Sciatic nerve (tissue), 2 donors: ENCODE data around the gene FUOM. TPM values are rescaled to one million over a fixed set of nuclear protein-coding genes. Genes with fewer than 3 reads are reported as not detected.
"Not testable (repeated sequence)": the region's sequence is repeated elsewhere in the genome, so short reads cannot be mapped to it uniquely, and the experiment has no call there.

Experiments used
- ATAC-seq: fragments of 200-7000 bp; cut with Tn5 transposase; one replicate; pipeline ENCODE4 v1.9.1; 2020; ENCODE audit warnings: mild to moderate bottlenecking, moderate library complexity
- DNase-seq: peaks from one replicate; pipeline ENCODE4 v3.0.0-alpha.2; 2020; ENCODE audit warnings: low spot score
- intact Hi-C: fragments of 100-400 bp; cut with DNase I; formaldehyde crosslinking; loops from one replicate; pipeline ENCODE4 v1.14.2; 2022
- total RNA-seq: library from RNA; stranded (reverse); fragmentation: NEBNext Ultra II Directional; extraction: Animal tissue kit (Norgen Biotek cat#: 25700); gene quantifications from one replicate; pipeline ENCODE4 v1.2.1, GENCODE V29; 2021
- donor health status: DM: no; HTN: no; CAD: no.
- donor health status: DM: no; HTN: no; CAD: no.

The FUOM gene
- total RNA-seq, 1 donor from 2014 or later: 35.2 TPM

DNA sequence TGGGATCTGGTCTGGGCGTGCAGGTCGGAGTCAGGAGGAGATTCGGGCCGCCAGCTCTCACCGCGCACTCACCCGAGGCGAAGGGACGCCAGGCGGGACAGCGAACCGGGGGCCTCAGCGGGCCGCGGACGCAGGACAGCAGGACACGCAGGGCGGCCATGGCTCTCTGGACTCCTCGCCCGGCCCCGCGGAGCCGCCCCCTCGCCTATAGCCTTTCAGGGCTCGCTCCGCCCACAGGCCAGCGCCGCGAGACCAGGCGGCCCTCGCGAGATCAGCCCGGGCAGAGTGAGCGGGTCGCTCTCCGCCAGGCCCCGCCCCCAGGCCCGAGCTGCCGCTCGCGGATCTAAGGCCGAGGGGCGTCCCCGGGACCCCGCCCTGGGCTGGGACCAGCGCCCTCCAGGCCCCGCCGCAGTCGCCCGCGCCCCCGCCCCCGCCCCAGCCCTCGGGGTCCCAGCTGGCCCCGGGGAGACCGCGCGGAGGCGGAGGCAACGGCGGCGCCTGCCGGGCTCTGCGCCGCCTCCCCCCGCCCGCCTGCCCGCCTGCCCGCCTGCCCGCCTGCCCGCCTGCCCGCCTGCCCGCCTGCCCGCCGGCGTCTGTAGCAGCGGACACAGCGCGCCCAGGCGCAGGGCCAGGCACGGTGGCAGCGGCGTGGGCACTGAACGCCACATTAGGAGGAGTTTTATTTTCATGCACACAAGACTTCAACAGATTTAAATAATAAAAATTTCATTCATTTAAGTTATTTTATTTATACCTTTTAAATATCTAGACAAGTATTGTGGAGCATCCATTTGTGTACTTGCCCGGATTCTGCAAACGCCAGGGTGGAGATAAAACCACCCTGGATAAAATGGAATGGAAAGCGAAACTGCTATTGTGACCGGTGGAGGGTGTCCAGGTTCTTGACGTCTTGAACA lies 15.6 kb upstream of the FUOM start, which contains the start of gene ECHS1:
TSS of gene ECHS1 (minus strand) at position 181 of the 917 bp plus-strand sequence. CDS start at position 160, 21 bp downstream.
- intact Hi-C loops: no loop called here
- DNase-seq: peak; percentile 98
- ATAC-seq: peak; percentile 98

- DNase-seq (peak; percentile 68), ATAC-seq (peak; percentile 2)
- intact Hi-C loops: no loop called here
These were observed 14.7 kb upstream of the FUOM start for GRCh38 chr10:133372507-133372906.

GRCh38 chr10:133370030-133370786 lies 12.4 kb upstream of the FUOM start:
- ATAC-seq (no peak), DNase-seq (no peak)
- intact Hi-C loops: no loop called here

DNA sequence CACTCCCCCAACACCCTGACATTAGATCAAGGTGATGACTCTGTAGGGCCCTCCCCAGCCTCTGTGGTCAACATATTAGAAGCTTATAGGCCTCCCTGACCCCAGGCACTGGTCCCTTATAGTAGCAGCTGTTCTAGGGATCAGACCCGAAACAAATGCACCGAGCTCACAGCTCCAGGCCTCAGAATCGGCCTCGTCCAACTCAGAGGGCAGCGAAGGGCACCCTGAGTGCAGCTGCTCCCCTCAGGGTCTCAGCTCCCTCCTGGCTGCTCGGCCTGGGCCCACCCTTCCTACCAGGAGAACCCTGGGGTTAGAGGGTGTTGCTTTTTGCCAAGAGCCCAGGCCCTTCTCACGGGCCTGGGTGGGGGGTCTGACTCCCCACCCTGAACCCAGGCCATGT lies 10.3 kb upstream of the FUOM start:
- intact Hi-C loops: no loop called here
- ATAC-seq: no peak
- DNase-seq: no peak

- ATAC-seq, DNase-seq, intact Hi-C loops: not testable (repeated sequence)
These were observed 9.6 kb upstream of the FUOM start for GRCh38 chr10:133367461-133367860.

DNA sequence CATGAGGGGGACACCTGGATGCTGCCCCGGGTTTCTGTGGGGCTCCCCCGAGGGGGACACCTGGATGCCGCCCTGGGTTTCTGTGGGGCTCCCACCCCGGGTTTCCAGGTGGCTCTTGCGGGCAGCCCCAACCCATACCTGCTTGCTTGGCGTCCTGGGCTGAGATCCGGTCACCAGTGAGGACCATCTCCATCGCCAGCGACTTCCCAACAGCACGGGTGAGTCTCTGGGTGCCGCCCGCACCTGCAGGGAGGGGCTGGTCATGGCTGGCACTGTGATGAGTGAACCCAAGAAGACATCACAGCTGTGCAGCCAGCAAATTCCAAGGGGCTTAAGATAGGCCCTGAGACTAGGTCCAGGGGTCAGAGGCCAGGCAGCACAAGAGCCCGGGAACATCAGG lies 8.9 kb upstream of the FUOM start:
- ATAC-seq (no peak), DNase-seq (no peak)
- intact Hi-C loops: no loop called here

GRCh38 chr10:133366130-133366478 lies 8.3 kb upstream of the FUOM start:
- no peak for DNase-seq
- ATAC-seq: no peak
- intact Hi-C loops: no loop called here

GRCh38 chr10:133365461-133366129 lies 7.8 kb upstream of the FUOM start:
- no peak for ATAC-seq
- intact Hi-C loops: no loop called here
- DNase-seq: no peak

DNA sequence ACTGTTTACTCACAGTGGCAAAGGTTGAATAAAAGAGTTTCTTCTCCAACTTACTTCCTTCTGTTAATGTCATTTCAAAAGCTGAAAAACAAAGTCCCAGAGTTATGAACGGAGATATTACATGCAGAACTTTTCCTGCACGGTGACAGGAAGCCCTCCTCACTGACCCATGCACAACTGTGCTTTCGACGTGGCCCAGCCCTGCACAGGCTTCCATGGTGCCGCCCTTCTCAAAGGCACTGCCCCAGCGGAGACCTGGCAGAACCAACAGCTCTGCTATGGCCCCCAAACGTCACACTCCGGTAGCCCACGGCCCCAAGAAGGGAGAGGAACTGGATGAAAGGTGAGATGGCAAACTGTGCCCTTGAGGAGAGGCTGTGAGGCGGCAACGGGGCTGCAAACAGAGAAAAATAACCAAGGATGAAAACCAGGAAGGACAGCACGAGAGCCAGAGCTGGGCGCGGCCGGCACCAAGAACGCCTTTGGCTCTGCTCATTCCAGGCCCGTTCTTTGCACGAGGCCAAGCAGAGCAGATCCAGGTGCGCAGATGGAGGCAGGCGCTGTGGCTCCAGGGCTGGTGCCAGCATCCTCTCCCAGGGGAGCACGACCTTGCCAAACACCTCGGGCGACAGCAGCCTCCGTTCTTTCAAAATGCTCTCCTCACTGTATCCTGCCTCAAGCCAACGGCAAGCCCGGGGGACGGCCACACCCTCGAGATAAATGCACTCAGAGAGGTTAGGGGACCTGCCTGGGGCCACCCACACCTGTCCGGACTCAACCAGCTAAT lies 7.0 kb upstream of the FUOM start:
- intact Hi-C loops: no loop called here
- no peak for ATAC-seq
- no peak for DNase-seq

DNA sequence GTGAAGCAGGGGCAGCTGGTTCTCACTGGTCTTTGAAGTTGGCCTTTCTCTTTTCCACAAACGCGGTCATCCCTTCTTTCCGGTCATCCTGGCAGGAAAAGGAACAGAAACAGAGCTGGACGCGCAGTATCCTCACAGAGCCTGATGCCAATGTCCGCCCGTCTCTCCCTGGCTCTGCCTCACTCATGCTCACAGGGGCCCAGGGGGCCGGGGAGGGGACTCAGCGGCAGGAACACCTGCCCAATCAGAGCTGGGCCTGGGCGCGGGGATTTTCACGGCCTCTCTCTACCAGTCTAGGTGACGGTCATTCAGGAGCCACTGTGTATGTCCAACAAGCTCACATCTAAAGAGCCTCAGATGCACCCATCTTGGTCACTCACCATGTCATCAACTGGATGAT lies 5.0 kb upstream of the FUOM start:
- intact Hi-C loops: no loop called here
- DNase-seq: no peak
- ATAC-seq: no peak

DNA sequence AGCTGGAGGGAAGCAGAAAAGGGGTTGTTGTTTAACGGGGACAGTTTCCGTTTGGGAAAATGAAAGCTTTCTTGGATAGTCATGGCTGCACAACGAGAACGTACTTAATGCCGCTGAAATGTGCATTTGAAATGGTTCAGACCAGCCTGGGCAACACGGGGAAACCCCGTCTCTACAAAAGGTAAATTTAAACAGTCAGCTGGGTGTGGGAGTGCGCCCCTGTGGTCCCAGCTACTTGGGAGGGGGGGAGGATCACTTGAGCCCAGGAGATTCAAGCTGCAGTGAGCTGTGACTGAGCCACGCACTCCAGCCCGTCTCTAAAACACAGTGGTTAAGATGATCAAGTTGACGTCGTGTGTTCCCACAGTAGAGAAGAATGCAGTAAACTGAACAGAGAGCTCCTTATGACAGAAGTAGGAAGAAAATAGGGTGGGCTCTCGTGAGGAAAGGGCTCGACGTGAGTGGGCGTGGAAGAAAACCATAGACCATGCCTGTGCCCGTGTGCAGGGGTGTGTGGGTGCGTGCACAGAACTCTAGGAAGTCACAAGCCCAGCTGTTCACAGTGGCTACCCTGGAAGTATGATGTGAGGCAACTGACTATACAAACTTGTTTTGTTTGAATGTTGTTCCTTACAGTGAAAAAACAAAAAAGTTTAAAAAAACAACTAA lies 4.1 kb upstream of the FUOM start:
- peak; percentile 7 for ATAC-seq
- intact Hi-C loops: no loop called here
- no peak for DNase-seq

- intact Hi-C loops: no loop called here
- ATAC-seq: no peak
- no peak for DNase-seq
These were observed 3.4 kb upstream of the FUOM start for GRCh38 chr10:133361227-133361626.

DNA sequence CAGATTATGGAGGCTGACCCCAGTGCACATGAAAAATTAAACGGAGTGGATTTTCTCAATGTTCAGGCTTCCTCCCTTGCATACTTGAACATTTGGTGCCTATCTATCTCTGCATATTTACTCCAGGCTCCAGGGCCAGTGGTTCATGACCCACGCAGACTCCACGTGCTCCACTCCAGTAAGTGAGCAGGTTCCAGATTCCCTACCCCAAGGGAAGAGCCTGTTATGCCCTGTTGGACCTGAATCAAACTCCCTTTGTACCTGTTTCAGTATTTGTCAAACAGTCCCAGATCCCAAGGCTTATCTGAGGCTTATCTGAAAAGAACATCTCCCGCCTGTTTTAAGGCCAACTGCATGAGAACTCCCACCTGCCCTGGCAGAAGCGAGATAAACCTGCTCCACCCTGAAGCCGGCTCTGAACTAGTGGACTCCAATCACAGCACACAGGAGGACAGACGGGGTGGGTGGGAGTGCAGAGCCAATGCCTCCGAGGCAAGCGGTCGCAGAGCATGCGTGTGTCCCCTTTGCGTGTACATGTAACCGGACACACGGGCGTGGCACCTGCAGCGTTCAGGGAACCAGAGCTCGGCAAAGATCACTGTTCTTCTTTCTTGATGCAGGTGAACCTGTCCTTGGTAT lies 2.3 kb upstream of the FUOM start:
- no peak for DNase-seq
- ATAC-seq: no peak
- intact Hi-C loops: no loop called here

- ATAC-seq: no peak
- peak; percentile 64 for DNase-seq
- intact Hi-C loops: no loop called here
These were observed 1.7 kb upstream of the FUOM start for GRCh38 chr10:133359554-133359971.

DNA sequence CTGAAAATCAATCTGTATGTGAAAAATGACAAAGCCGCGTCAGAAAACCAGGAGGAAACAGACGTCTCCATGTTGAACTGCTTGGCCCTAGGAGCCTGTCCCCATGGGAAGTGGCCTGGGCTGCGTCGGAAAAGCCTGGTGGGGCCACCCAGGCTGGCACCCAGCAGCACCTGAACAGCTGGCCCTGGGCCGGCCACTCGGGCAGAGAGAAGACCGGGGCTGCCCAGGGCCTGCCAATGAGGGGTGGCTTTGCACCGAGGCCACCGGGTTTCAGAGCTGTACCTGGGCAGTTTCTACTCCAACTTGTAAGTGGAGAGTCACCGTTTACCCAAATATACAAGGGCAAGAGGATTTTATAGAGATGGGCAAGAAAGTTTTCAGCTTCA lies 1.1 kb upstream of the FUOM start:
- ATAC-seq (no peak), DNase-seq (no peak)
- intact Hi-C loops: no loop called here

- peak; percentile 80 for DNase-seq
- peak; percentile 29 for ATAC-seq
These were observed 524 bp upstream of the FUOM start for GRCh38 chr10:133358162-133358924.

DNA sequence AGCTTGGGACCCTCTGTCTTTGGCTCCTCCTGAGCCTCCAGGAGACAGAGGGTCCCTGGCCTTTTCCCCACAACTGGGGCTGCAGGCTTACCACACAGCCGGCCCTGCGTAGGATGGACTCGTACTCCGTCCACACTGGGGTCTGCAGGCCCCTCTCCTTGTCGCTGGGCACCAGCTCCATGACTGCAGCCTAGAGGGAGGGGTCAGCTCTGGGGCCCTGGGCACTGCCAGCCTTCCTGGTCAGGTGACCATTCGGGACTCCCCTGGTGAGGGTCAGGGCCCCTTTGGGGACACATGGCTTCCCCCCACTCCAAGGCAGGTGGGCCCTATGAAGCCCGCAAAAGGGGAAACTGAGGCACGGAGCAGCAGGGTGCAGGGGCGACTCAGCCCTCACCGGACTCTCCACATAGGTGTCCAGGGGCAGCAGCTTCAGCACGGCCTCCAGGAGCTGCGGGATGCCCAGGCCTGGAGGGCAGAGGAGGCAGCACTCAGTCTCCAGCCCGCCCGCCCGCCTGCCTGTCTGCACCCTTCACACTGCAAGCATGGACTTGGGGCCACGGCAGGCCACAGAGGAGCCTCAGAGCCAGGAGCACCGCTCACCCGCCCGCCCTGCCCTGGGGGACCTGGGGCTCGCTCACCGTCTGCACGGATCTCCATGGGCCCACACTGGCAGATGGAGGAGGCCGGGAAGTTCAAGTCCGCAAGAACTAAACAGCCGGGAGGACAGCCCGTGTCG lies 1.1 kb downstream of the FUOM start:
- intact Hi-C loops: no loop called here
- DNase-seq: no peak
- ATAC-seq: peak; percentile 1

More at GRCh38 chr10:133358162-133358924, 524 bp upstream of the FUOM start:
- intact Hi-C loops: no loop called here
